CMK (cell line): ENCODE data around the gene GLMP.

ENCODE experiments used
- DNase-seq: peaks from one replicate; pipeline ENCODE4 v3.0.0-alpha.2; 2010; ENCODE audit warnings: low read depth

Gene GLMP

GRCh38 chr1:156286061-156286460, 9.4 kb downstream of the GLMP start:
- DNase-seq = no peak

GRCh38 chr1:156285437-156285836, 10.0 kb downstream of the GLMP start:
- DNase-seq = no peak

GRCh38 chr1:156284757-156285156, 10.7 kb downstream of the GLMP start:
- DNase-seq = no peak

GRCh38 chr1:156284112-156284511, 11.4 kb downstream of the GLMP start, which contains the start of gene TMEM79:
Gene TMEM79 (plus strand): TSS chr1:156284325. CDS start chr1:156285227, 902 bp downstream.
- no peak for DNase-seq

- DNase-seq = no peak
Observed at GRCh38 chr1:156283521-156283920, 12.0 kb downstream of the GLMP start.

GRCh38 chr1:156282479-156283222, 12.8 kb downstream of the GLMP start, which contains the start of gene SMG5:
Gene SMG5 (minus strand): TSS chr1:156282825. CDS start chr1:156282680, 145 bp downstream.
- DNase-seq = peak; percentile 81

GRCh38 chr1:156281693-156282478, 13.6 kb downstream of the GLMP start:
- DNase-seq = no peak

- DNase-seq = no peak
Observed at GRCh38 chr1:156281281-156281680, 14.2 kb downstream of the GLMP start.

GRCh38 chr1:156279837-156280236, 15.6 kb downstream of the GLMP start:
- no peak for DNase-seq

- no peak for DNase-seq
Observed at GRCh38 chr1:156276966-156277381, 18.5 kb downstream of the GLMP start.

GRCh38 chr1:156276532-156276931, 18.9 kb downstream of the GLMP start:
- no peak for DNase-seq

GRCh38 chr1:156270314-156270713, 25.2 kb downstream of the GLMP start:
- DNase-seq = no peak

- no peak for DNase-seq
Observed at GRCh38 chr1:156268336-156268735, 27.1 kb downstream of the GLMP start.

- no peak for DNase-seq
Observed at GRCh38 chr1:156266051-156266450, 29.4 kb downstream of the GLMP start.

GRCh38 chr1:156263288-156263655, 32.2 kb downstream of the GLMP start:
- DNase-seq = no peak

GRCh38 chr1:156262461-156263287, 32.8 kb downstream of the GLMP start:
- no peak for DNase-seq

- DNase-seq = no peak
Observed at GRCh38 chr1:156260896-156261295, 34.6 kb downstream of the GLMP start.

- DNase-seq = no peak
Observed at GRCh38 chr1:156259805-156260204, 35.7 kb downstream of the GLMP start.

- no peak for DNase-seq
Observed at GRCh38 chr1:156258859-156259258, 36.6 kb downstream of the GLMP start.

GRCh38 chr1:156257711-156258110, 37.8 kb downstream of the GLMP start:
- no peak for DNase-seq

GRCh38 chr1:156253634-156254033, 41.8 kb downstream of the GLMP start:
- no peak for DNase-seq

- peak; percentile 71 for DNase-seq
Observed at GRCh38 chr1:156251527-156251926, 44.0 kb downstream of the GLMP start.
